Endothelial cell of hepatic sinusoid (primary cell): Measurements from ENCODE around the gene KCNK18.
"Not testable (repeated sequence)": the region's sequence is repeated elsewhere in the genome, so short reads cannot be mapped to it uniquely, and the experiment has no call there.

Source experiments
- in situ Hi-C: cut with HindIII; loops from 2 replicates; pipeline ENCODE4 v1.10.0; 2017; ENCODE audit warnings: low sequenced_read_pairs

KCNK18 gene

DNA sequence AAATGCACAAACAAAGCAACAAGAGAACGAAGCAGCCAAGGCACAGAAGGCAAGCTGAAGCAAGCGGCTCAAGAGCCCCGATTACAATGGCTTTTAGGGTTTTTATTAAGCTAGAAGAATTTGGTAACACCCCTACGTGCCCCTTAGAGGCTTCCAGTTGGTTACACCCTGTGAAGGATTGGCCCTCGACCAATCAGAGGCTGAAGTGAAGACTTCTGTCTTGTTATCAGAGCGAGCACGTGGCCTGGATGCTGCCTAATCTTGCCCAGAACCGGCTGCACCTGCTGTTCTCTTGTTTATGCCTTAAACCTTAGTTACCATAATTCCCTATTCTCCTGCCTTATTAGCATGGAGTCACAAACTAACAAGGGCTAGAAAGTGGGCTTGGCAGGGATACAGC, 21.4 kb downstream of the KCNK18 start:
- in situ Hi-C loops: no loop called here

DNA sequence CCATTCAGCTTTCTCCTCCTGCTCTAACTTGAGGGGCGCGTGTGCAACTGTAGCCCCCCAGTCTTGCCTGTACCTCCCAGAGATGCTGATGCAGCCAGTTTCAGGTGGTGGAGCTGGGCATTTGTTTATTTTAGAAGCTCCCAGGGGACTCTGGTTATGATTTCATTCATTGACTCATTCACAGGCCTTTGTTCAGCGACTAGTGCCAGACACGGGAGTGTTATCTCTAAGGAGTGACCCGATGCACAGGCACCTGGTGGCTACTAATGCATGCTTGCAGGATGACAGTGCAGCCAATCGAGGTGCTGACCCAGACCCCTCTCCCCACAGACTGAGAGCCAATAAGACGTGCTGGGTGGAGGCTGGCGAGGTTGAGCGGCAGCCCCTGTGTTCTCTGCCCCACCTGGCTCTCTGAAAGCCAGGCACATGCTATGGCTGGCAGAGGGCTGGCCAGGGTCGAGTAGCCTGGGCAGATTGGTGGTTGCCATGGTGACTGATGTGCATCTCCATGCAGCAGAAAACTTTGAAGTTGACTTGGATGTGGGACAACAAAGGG, 23.9 kb downstream of the KCNK18 start:
- in situ Hi-C loops: no loop called here

DNA sequence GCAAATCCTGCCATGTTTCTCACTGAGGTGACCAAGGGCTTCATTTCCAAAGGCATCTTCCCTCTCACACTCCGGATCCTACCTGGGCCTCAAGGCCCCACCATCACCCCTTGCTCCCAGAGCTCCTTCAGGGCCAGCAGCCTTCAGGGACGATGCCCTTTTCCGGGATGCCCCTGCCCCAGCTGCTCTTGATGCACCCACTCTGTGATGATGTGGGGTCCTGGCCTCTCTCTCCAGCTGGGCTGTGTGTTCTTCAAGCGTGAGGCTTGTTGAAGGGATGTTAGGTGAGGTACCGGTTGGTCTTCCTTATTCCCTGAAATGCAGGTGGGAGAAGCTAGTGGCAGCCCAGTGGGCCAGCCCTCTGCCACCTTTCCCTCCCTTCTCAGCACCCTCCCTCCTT, 25.3 kb downstream of the KCNK18 start:
- in situ Hi-C loops: no loop called here

DNA sequence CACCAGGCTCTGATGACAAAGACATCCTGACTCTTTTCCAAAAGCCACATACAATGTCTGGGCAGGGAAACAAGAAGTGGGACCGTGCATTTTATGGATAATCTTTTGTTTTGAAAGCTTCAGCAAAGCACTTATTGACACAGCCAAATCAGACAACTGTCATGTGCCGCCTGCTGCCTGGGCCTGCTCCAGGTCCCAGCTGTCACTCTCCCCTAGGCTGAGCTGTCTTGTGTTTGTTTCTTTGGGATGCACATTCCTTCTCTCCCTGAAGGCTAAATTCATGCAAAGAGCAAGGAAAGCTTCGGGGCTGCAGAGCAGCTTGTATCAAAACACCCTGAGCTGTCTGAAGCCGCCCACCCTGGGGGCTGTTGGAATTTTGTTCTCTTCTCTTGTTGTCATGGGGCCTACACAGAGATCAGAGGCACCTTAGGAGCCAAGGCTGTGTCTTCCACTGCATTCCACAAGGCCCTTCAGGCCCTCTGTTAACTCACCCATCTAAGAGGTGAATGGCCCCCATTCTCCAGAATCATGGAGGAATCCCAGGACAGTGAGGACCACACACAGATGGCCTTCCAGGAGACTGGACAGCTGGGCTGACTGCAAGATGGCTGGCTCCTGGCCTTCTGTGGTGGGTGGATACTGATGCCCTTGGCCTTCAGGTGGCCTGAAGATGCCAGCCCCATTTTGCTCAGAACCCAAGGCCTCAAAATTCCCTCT, 25.8 kb downstream of the KCNK18 start:
- in situ Hi-C loops: no loop called here

- in situ Hi-C loops: no loop called here
These were observed 26.6 kb downstream of the KCNK18 start for GRCh38 chr10:117223693-117224430.

DNA sequence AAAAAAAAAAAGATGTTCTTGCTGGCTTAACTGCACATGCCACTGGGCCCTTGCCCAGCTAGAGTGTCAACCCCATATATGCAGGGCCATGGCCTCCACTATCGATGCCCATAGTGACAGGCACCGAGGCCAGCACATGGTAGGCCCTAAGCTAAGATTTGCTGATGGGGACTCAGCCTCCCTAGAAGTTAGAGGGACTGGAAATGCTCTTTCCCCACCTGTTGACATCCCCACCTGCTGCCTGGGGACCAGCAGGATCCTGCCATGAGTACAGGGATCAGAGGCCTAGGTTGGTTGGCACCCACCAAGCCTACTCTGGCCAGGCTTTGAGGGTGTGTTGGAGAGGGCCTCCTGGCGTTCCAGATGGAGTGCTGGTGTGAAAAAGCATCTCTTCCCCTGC, 27.6 kb downstream of the KCNK18 start:
- in situ Hi-C loops: no loop called here

DNA sequence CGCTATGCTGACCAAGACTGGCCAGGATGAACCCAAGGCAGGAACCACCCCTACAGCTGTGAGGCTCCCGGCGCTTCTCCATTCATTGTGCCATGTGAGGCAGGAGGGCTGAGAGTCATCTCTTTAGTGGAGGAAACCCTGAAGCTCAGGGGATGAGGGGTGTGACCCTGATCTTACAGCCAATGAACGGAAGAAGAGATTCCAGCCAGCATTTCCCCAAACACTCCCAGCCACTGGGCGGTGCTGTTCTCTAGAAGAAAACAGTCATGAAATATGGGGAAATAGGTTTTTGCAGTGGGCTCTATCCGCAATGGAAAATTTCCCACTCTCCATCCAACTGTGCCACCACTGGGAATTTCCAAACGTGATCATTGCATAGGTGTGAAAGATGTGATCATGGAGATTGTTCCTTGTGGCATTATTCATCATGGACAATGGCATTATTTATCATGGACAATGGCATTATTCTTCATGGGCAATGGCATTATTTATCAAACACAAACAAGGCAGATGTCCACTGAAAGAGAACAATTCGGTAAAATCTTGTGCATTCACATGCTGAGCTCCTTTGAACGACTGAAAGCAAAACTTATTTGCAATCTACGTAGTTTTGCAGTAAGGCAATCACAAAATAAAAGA, 29.6 kb downstream of the KCNK18 start:
- in situ Hi-C loops: no loop called here

GRCh38 chr10:117228210-117228609, 30.9 kb downstream of the KCNK18 start:
- in situ Hi-C loops: no loop called here

GRCh38 chr10:117230107-117230506, 32.8 kb downstream of the KCNK18 start:
- in situ Hi-C loops: not testable (repeated sequence)

DNA sequence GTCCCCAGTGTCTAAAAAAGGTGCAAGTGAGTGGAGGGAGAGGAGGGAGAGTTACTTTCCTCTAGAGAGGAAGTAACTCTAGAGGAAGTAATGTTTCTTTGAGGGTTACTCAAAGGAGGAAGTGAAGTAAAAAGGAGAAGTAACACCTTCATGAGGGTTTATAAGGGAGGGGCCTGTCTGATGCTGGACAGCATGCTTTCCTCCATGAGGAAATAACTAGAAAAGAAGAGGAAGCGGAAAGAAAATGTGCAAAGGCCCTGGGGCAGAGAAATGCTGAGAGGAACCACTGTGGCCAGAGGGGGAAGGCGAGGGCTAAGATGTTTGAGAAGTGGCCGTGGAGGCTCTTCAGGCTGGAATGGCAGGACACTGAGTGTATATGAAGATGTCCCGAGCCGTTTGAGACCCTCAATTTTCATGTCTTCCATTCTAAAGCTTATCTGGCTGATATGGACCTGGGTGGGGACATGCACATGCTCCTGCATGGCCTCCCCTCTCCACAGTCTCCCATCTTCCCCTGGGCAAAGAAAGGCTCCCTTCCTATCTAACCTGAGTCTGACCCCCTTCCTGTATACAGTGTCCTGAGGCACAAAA, 40.2 kb downstream of the KCNK18 start:
- in situ Hi-C loops: no loop called here

DNA sequence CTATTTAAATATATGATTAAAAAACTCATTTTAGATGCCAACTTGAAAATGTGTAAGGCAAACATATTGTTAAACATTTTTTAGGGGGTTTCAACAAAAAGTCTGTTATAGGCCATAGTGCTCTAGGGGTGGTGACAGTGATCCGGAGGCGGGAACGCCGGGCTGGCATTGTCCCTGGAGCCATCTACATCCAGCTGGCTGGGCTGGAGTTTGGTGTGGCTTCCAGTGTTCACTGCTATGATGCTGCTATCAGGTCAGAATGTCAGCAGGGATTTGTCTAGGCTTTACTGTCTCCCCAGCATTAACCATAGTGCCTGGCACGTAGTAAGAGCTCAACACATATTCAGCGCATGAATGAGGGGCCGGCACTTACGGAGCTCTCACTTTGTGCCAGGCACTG, 41.8 kb downstream of the KCNK18 start:
- in situ Hi-C loops: no loop called here

- in situ Hi-C loops: no loop called here
These were observed 42.7 kb downstream of the KCNK18 start for GRCh38 chr10:117239721-117240620.

DNA sequence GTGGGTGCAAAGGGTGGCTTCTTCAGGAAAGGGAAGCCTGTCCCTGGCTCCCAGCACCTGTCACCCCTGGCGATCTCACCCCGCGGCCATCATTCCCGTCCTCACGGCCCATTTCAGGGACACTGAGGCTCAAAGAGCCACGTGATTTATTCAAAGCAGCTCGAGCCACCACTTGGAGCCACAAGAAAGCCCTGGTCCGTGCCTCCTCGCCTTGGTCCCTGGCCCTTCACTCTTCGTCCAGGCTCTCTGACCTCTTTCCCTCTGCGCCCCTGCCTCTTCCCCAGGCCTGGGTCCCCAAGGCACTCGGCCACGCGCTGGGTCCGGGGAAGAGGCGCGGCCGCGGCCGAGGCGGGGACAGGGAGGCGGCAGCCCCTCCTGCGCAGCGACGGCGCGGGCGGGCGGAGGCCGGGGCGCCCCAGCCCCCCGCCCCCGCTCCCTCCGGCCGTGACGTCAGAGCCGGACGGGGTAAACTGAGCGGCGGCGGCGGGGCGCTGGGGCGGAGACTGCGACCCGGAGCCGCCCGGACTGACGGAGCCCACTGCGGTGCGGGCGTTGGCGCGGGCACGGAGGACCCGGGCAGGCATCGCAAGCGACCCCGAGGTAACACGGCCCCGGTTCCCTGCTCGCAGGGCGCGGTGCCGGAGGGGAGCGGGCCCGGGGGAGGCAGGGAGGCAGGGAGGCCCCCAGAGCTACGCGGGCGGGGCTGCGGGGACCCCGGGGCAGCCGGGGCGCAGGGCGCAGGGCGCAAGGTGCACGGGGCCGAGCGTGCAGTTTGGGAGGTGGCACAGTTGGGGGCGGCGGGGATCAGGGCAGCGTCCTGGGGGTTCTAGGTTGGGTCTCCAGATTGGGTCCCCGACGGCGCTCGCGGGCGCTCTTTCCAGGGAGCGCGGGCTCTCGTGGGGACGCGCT, 43.6 kb downstream of the KCNK18 start, which contains the start of gene SLC18A2:
SLC18A2 (plus strand) TSS at position 494 of the 909 bp plus-strand sequence. CDS start 580 bp downstream, outside the sequence.
- in situ Hi-C loops: no loop called here

DNA sequence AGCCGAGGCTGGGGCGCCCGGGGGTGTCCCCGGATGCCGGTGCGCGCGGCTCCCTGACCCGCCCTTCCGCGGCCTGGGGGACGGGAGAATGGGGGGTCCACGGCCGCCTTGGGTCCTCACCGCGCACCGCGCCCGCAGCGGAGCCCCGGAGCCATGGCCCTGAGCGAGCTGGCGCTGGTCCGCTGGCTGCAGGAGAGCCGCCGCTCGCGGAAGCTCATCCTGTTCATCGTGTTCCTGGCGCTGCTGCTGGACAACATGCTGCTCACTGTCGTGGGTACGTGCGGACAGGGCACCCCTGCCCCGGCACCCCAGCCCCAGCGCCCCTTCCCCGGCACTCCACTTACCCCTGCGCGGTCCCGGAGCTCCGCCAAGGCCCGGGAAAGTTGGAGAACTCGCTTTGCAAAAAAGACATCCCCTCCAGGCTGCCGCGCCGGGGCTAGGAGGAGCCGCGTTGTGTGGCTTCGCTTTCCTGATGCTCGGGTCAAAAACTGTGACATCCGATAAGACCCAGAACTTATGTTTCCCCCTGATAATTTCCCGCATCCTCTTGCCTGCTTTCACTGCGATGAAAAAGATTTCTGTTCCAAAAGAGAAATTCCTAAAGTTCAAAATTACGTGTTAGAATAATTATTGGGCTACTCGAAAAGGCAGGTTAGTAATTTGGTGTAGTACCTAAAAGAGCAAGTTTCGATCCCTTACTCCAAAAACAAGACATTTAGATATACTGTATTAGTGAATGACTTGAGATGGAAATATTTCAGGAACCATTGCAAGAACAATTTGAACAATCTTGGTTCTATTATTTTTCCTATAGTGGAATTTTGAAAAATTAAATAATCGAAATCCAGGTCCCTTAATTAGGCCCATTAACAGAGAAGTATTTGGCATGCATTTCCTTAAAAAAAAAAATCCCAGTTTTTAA, 44.5 kb downstream of the KCNK18 start:
- in situ Hi-C loops: no loop called here

DNA sequence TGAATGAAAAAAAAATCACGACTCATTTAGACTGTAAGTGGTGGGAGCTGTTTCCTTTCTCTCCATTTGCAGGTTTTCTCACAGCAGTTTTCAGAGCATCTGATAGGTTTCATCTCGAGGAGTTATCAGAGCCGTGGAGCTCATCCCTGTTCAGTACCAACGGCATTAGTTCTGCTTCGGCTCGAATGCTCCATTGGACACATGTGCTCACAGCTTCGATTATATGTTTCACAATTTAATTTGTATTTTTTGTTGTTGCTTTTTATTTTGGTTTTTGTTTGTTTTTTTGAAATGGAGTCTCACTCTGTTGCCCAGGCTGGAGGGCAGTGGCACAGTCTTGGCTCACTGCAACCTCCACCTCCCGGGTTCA, 45.2 kb downstream of the KCNK18 start:
- in situ Hi-C loops: no loop called here

DNA sequence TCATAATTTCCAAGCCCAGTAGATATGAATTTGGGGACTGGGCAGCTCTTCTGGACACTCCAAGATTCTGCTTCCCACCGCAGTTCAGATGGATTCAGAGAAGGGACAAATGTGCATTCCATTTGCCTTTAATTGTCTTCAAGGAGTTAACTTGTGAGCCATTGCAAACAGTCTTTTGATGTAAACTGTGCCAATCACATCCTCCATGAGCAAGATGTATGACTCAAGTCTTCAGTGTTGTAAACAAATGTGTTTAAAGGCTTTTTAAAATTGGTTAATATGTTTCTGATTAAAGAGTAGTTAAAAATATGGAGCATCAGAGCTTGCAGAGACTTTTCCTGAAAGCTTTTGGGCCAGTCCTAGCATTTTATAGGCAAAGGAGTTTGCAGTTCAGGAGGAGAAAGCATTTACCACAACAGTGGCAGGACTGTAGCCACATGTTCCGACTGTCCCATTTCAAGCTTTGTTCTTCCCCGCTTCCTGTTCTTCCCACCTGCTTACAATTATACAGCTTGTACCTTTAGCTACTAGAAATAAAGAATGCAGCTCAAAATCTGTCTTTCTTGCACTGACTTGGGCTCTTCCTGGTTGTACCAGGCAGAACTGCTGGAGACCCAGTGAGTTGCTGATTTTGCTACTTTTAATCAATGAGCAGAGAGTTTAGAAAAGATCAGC, 49.8 kb downstream of the KCNK18 start:
- in situ Hi-C loops: loop anchor here (5.0 kb wide), 1 partner anchor 40 kb away; no protein-coding TSS in a partner anchor

- in situ Hi-C loops: loop anchor here (5.0 kb wide), 1 partner anchor 42 kb away; no protein-coding TSS in a partner anchor
These were observed 51.6 kb downstream of the KCNK18 start for GRCh38 chr10:117248750-117249465.
